ENCODE data around the gene PTPRN2.
"Not testable (repeated sequence)": the region's sequence is repeated elsewhere in the genome, so short reads cannot be mapped to it uniquely, and the experiment has no call there.

DNA sequence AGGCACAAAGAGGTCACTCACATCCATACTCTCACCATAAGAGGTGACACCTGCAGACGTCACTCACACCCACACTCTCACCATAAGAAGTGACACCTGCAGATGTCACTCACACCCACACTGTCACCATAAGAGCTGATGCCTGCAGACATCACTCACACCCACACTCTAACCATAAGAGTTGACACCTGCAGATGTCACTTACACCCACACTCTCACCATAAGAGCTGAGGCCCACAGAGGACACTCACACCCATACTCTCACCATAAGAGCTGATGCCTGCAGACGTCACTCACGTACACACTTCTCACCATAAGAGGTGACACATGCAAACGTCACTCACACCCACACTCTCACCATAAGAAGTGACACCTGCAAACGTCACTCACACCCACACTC lies 255.1 kb downstream of the PTPRN2 start:
- not testable (repeated sequence) for TF ChIP-seq CTCF (conservative IDR thresholded peaks at IDR 0.05; ENCODE audit: low read length); EZH2phosphoT487 (IDR thresholded peaks at IDR 0.05; ENCODE audit: borderline replicate concordance, low read depth, low read length)

Measured in OCI-LY7 (cell line).